ENCODE results near the gene ORC4. TPM values are rescaled to one million over a fixed set of nuclear protein-coding genes. Genes with fewer than 3 reads are reported as not detected.

Gene ORC4
- total and polyA plus RNA-seq, 2 of the 8 experiments (the other 6 are each of a cell fraction or from before 2014, with no cell fraction given) = 22.7 to 63.7 TPM

DNA sequence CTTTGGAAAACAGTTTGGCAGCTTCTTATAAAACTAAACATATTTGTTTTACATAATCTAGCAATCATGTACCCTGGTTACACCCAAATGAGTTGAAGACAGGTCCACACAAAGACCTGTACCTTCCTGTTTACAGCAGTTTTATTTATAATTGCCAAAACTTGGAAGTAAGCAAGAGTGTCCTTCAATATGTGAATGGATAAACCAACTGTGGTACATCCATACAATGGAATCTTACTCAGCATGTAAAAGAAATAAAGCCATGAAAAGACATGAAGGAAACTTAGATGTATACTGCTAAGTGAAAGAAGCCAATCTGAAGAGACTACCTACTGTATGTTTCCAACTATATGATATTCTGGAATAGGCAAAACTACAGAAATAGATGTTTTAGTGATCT is 23.7 kb downstream of the ORC4 start:
- H3K9me3 ChIP-seq (ENCODE audit: insufficient read depth in 2 of 2, low read depth in 1 of 2, low read length in 1 of 2) = peaks cover 0 to 7% of the 10 kb centered on the region in 2 experiments; a peak in 2 of 4 replicates
- DNase-seq (ENCODE audit: low read depth in 1 of 2, low spot score in 2 of 2) (no peak), FAIRE-seq (no peak)
- H3K9ac ChIP-seq (replicated peaks in 1 of 4; ENCODE audit: extremely low read depth in 1 of 4, low read depth in 3 of 4, low read length in 3 of 4) = no peak overlapping the region
- H2BK5ac ChIP-seq (ENCODE audit: low read depth, low read length) = no peak overlapping the region
- H3K79me1 ChIP-seq (ENCODE audit: low read depth, low read length) = peaks cover 5% of the 10 kb centered on the region; the same call in 1 of the 2 replicates
- no peaks in the 10 kb centered on the region for H3K23me2 ChIP-seq (ENCODE audit: low read depth, low read length)
- H3K27me3 ChIP-seq (replicated peaks in 1 of 4; ENCODE audit: control insufficient read depth in 3 of 4, extremely low read depth in 1 of 4, insufficient read depth in 3 of 4, low read length in 3 of 4) = no peaks in the 10 kb centered on the region
- no peak overlapping the region for H2AFZ ChIP-seq (ENCODE audit: low read length)
- no peak overlapping the region for H3K14ac ChIP-seq (ENCODE audit: insufficient read length)
- H3K4ac ChIP-seq (replicated peaks; ENCODE audit: insufficient read length, low read depth, low read length) = no peak overlapping the region
- no peak overlapping the region for H3K27ac ChIP-seq (ENCODE audit: low read depth, low read length)
- H3K36me3 ChIP-seq (ENCODE audit: control insufficient read depth in 2 of 4, insufficient read depth in 4 of 4, low read length in 3 of 4) = peaks cover 0 to 6% (median 2%) of the 10 kb centered on the region in 4 experiments; a peak in 3 of 8 replicates
- H2BK15ac ChIP-seq (ENCODE audit: low read length) = no peak overlapping the region
- no peak overlapping the region for H2BK120ac ChIP-seq (replicated peaks; ENCODE audit: low read depth, low read length)
- no peak overlapping the region for H4K8ac ChIP-seq (ENCODE audit: extremely low read depth, insufficient read depth, low read length)
- H3K23ac ChIP-seq (ENCODE audit: insufficient read length) = no peak overlapping the region
- no peak overlapping the region for H2BK12ac ChIP-seq (ENCODE audit: low read depth, low read length)
- H3K56ac ChIP-seq (replicated peaks; ENCODE audit: insufficient read length, low read depth, low read length) = no peak overlapping the region
- H4K5ac ChIP-seq (ENCODE audit: insufficient read length, low read depth, low read length) = no peak overlapping the region
- no peak overlapping the region for H3K18ac ChIP-seq (ENCODE audit: extremely low read depth, low read length)
- no peak overlapping the region for H3K4me2 ChIP-seq (ENCODE audit: insufficient read depth in 1 of 2, low read depth in 2 of 2, low read length in 2 of 2)
- H3K4me1 ChIP-seq (replicated peaks in 1 of 4; ENCODE audit: control insufficient read depth in 3 of 4, insufficient read depth in 4 of 4, low read length in 3 of 4) = peaks cover 0 to 7% (median 0%) of the 10 kb centered on the region in 4 experiments; a peak in 1 of 7 replicates
- no peaks in the 10 kb centered on the region for H4K20me1 ChIP-seq (replicated peaks in 1 of 2; ENCODE audit: control insufficient read depth in 1 of 2, insufficient read depth in 2 of 2, low read length in 2 of 2)
- H2BK20ac ChIP-seq (ENCODE audit: low read length) = no peak overlapping the region
- TF ChIP-seq CBX5 (IDR thresholded peaks at IDR 0.05; ENCODE audit: low read depth, low read length) = no peak
- no peak for TF ChIP-seq RXRA (IDR thresholded peaks at IDR 0.05; ENCODE audit: insufficient read depth, low read depth, low read length)
- TF ChIP-seq SAP30 (IDR thresholded peaks at IDR 0.05; ENCODE audit: insufficient read depth, insufficient replicate concordance, low read length) = no peak
- TF ChIP-seq EZH2 (IDR thresholded peaks at IDR 0.05; ENCODE audit: low read depth, low read length, severe bottlenecking) = no peak
- no peak for TF ChIP-seq ASH2L (IDR thresholded peaks at IDR 0.05; ENCODE audit: low read length)
- no peak for TF ChIP-seq POU5F1 (IDR thresholded peaks at IDR 0.05; ENCODE audit: low read depth, low read length)
- TF ChIP-seq, protein P1, sequence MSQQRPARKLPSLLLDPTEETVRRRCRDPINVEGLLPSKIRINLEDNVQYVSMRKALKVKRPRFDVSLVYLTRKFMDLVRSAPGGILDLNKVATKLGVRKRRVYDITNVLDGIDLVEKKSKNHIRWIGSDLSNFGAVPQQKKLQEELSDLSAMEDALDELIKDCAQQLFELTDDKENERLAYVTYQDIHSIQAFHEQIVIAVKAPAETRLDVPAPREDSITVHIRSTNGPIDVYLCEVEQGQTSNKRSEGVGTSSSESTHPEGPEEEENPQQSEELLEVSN (IDR thresholded peaks at IDR 0.05) = no peak
- TF ChIP-seq, protein P2, sequence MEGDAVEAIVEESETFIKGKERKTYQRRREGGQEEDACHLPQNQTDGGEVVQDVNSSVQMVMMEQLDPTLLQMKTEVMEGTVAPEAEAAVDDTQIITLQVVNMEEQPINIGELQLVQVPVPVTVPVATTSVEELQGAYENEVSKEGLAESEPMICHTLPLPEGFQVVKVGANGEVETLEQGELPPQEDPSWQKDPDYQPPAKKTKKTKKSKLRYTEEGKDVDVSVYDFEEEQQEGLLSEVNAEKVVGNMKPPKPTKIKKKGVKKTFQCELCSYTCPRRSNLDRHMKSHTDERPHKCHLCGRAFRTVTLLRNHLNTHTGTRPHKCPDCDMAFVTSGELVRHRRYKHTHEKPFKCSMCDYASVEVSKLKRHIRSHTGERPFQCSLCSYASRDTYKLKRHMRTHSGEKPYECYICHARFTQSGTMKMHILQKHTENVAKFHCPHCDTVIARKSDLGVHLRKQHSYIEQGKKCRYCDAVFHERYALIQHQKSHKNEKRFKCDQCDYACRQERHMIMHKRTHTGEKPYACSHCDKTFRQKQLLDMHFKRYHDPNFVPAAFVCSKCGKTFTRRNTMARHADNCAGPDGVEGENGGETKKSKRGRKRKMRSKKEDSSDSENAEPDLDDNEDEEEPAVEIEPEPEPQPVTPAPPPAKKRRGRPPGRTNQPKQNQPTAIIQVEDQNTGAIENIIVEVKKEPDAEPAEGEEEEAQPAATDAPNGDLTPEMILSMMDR (IDR thresholded peaks at IDR 0.05; ENCODE audit: control extremely low read depth in 1 of 3, insufficient read depth in 1 of 3, low read depth in 1 of 3, low read length in 3 of 3) = no peak
- TF ChIP-seq, protein P3, sequence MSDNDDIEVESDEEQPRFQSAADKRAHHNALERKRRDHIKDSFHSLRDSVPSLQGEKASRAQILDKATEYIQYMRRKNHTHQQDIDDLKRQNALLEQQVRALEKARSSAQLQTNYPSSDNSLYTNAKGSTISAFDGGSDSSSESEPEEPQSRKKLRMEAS (IDR thresholded peaks at IDR 0.05) = no peak
- no peak for TF ChIP-seq BACH1 (IDR thresholded peaks at IDR 0.05; ENCODE audit: low read length)
- TF ChIP-seq CTBP2 (IDR thresholded peaks at IDR 0.05; ENCODE audit: borderline replicate concordance, insufficient read depth, insufficient read length, low read length) = no peak
- H3K4me3 ChIP-seq (ENCODE audit: extremely low read depth in 1 of 4, insufficient read depth in 2 of 4, low read depth in 3 of 4, low read length in 4 of 4) = no peak overlapping the region
- H3K79me2 ChIP-seq (ENCODE audit: control insufficient read depth in 1 of 2, insufficient read depth in 2 of 2, low read length in 2 of 2) = peaks cover 3 to 99% of the 10 kb centered on the region in 2 experiments
- CTCF ChIA-PET (ENCODE audit: partially characterized antibody) = no interaction called here
- H2AK5ac ChIP-seq (ENCODE audit: low read depth, low read length) = no peak overlapping the region
- POLR2A ChIA-PET (ENCODE audit: partially characterized antibody) = no interaction called here
- no peak overlapping the region for H4K91ac ChIP-seq (replicated peaks; ENCODE audit: insufficient read length, low read length)

All from H1 (cell line).